Stimulated activated CD4-positive, alpha-beta T cell treated with anti-CD3 and anti-CD28 coated beads, Interleukin-15, amount 100 ng/mL, for 48 hours (primary cell): ENCODE results near the gene FADS1.

Experiments
- DNase-seq, 2 donors: peaks; one replicate each; pipeline ENCODE4 v3.0.0-alpha.2; 2020; ENCODE audit warnings: low read depth in 2 of 2

The FADS1 gene

DNA sequence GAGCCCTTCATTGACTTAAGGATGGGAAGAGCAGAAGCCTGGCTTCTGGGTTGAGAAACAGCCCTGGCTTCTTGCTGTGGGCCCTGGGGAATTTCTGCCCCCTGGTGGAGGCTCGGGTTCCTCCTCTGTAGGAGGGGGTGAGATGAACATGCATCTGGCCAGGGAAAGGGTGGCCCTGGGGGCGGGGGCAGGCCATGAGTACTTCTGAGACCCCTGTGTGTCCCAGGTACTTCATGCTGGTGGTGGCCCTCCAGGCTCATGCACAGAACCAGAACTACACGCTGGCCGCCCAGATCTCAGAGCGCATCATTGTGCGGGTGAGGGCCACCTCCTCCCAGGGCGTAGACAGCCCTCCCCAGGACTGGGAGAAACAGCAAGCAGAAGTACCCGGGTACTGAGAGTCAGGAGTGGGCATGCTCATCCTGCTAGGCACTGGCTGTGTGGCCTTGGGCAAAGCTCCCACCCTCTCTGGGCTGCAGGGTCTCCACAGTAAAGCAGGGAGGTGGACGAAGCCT, 40.2 kb downstream of the FADS1 start:
- DNase-seq = peak; percentile 37 to 67

GRCh38 chr11:61775606-61776554, 40.9 kb downstream of the FADS1 start:
- no peak for DNase-seq

DNA sequence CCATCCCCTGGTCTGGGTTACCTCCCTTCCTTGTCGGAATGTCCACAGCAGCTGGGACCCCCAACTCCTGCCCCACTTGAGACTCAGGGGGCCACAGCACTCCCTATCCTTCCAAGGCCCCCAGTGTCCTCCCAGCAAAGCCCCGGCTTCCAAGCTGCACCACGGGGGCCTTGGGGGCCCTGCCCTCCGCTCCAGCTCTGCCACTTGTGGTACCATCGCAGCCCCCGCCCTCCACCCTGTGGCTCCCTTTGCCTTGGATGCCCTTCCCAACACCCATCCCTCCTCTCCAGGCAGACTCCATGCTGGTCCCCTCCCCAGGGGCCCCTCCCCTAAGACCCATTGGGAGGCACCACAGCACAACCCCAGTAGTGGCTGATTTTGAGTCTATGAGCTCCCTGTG, 41.7 kb downstream of the FADS1 start:
- DNase-seq = no peak

DNA sequence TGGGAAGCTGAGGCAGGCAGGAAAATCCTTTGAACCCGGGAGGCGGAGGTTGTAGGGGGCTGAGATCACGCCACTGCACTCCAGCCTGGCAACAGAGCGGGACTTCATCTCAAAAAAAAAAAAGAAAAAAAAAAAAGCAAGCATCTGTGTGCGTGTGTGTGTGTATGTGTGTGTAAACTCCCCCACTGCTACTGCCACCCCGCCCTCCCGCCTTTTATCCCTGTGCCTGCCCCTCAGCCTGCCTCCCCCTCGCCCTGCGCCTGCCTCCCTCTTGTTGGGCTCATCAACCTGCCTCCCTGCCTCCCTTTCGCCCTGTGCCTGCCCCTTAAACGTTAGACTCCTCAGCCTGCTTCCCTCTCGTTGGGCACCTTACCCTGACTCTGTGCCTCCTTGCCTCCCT, 42.4 kb downstream of the FADS1 start:
- no peak for DNase-seq

DNA sequence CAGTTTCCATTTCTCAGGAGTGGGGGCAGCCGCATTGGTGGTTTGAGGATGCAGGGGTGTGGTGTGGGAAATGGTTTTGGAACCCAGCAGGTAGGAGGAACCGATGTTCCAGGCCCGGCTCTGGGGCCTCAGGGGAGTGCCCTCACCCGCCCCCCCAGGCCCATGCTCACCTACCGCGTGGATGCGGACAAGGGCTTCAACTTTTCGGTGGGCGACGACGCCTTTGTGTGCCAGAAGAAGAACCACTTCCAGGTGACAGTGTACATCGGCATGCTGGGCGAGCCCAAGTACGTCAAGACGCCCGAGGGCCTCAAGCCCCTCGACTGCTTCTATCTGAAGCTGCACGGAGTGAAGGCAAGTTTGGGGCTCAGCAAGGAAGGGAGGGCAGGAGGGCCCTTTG, 43.0 kb downstream of the FADS1 start:
- no peak for DNase-seq

DNA sequence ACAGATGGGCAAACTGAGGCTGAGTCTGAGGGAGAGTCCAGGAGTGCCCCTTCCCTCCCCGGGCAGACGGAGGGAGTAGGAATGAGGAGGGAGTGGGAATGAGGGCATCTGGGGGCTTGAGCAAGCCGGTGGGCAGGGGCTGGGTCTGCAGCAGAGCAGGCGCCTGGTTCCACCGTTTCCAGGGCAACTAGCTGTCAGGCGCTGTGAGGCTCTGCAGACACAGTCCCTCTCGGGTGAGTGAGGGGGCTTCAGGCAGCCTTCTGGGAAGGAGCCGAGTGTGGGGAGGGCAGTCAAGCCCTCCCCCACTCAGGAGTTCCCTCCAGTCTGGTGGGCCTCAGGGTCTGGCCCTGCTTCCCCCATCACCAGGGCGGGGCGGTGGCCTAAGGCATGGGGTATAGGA, 43.4 kb downstream of the FADS1 start:
- no peak for DNase-seq

DNA sequence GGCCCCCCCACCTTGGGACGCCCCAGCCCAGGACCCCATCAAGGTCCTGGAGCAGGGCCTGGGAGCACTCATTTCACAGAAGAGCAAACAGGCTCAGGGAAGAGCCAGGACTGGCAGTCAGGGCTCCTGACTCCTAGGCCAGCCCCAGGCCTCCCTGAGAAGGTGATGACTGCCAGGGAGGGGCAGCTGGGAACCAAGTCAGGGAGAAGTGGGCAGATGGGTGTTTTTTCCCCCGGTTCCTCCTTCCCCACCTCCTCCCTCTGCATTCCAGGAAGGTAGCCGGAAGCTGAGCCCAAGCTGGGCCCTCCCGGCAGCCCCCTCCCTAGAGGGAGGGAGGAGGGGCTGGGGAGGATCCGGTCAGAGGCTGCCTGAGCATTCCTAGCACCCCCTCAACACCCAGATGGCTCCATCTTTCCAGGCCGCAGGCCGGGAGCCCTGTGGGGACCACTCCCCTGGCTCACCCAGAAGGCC, 44.8 kb downstream of the FADS1 start:
- DNase-seq = no peak

- DNase-seq = no peak
Measured at GRCh38 chr11:61771195-61771894, 45.5 kb downstream of the FADS1 start.

GRCh38 chr11:61769946-61770683, 46.7 kb downstream of the FADS1 start:
- DNase-seq = no peak

DNA sequence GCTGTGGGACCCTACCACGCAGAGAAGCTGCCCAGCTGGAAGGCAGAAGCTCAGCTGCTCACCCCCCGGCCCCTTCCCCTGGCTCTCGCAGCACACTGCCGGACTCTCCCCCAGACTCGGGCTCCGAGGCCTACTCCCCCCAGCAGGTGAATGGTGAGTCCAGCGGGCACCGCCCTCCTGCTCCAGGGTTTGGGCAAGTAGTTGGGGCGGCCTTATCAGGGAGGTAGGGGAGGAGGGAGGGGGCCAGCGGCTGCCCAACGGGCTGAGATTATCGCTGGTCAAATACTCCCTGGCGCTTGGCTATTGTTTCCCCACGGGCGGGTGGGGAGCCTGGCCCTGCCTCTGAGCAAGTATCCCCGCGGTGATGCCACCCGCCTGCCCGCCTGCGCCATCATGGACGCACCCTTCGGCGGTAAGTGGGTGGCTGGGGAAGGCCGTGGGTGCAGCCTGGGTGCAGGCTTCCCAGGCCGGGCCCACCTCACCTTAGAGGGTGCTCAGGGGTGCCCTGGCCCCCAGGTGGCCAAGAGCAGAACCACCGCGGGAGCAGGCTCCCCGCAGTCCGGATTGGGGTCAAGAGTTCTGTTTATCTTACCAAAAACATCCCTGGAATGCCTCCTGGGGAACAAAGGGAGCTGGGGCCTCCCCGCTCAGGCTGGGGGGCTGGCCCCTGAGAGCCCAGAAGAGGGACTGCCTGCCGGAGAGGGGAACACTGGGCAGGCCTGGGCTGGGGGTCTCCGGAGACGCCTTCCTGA, 47.5 kb downstream of the FADS1 start:
- no peak for DNase-seq

DNA sequence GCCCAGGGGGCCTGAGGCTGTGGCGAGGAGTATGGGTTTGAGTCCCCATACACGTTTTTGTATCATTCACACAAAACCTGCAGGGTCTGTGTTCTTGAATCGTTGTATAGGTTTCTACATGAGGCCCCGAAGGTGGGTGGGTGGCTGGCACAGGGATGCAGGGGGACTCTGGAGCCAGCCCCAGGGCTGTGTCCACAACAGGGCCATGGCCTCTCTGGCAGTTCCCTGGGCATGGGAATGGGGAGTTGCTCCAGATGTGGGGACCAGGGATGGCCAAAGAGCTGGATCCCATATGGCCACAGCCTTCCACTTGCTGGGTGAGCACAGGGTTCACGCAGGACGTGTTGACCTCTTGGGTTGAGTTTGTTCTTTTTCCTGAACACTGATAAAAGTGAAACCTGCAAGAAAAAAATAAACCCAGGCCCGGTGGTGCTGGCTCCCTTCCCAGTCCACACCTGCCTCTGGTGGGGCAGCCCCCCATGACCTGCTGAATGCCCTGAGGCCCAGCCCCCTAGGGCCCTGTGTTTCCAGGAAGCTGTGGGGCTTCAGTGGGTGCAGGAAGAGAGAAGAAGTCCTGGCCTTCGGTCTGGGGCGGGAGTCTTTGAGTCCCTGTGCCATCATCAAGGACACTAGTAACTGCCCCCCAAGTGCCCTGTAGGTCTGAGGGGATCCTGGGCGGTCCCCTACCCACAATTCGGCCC, 48.3 kb downstream of the FADS1 start:
- no peak for DNase-seq

DNA sequence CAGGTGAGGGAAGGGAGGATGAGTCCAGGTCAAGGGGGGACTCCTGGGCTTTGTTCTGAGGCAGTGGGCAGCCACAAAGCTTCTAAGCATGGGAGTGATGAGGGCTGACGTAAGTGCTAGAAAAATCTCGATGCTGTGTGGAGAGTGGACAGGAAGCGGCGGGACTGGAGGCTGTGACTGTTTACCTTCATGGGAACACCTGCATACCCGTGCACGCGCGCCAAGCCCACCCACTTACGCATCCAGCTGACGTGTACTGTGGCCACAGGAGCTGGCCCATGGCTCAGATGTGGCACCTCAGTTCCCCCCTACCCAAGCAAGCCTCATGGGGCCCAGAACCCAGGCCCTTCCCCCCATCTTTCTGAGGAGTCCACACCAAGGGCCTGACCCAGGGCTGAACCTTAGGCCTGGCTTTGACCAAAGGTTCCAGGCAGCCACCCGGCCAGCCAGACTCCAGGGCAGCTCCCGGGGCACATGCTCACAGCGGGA, 50.4 kb downstream of the FADS1 start:
- no peak for DNase-seq

GRCh38 chr11:61765550-61766253, 51.1 kb downstream of the FADS1 start:
- DNase-seq = no peak

DNA sequence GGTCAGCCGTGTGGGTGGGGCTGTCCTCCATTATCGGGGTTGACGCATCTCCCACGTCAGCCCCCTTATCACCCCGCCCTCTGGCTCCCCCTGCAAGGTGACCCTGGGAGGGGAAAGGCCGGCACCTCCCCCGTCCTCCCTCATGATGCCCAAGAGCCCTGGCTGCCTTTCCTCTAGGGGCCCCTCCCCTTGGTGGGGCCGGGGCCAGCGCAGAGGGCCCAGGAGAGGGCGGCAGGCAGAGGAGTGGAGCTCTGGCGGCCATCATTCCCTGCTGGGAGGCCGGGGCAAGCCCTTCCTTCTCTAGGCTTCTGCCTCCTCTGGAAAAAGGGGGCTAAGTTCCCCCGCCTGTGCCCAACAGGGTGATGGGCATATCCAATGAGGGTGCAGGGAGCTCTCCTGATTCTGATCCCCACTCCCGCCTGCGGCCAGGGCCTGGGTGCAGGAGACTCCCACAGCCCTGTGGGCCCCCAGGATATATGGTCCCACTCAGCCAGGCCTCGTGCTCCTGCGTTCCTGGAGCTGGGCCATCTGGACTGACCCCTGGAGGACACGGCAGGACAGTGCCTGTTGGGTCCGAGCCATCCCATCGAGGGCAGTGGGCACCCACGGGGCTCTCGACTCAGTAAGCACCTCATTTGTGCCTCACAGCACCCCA, 52.1 kb downstream of the FADS1 start:
- no peak for DNase-seq

DNA sequence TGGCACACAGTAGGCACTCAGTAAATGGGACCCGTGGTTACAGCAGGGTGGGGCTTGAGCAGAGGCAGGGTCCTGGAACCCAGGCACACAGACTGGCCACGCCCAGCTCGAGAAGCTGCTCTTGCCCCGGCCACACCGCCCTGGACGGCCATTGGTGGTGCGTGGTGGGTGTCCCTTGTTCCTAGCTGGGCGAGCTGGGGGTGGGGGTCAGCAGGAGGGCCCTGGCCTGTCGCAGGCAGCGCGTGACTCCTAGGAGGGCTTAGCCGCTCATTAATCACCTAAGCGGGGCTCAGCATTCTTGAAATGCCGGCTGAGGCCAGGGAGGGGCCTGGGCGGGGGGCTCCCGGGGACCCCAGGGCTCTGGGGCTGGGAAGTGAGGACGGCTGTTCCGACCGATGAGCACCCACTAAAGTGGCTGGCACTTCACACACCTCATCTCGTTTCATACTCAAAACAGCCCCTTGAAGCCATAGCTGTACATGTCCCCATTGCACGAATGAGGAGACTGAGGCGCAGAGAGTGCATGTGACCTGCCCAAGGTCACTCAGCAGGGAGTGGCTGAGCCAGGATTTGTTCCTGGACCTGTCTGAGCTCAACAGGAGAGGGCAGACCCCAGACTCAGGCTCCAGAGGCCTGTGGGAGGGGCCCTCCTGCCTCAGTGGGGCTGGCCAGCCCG, 52.7 kb downstream of the FADS1 start:
- no peak for DNase-seq

GRCh38 chr11:61762798-61763197, 54.0 kb downstream of the FADS1 start:
- no peak for DNase-seq

GRCh38 chr11:61762223-61762615, 54.6 kb downstream of the FADS1 start:
- no peak for DNase-seq

DNA sequence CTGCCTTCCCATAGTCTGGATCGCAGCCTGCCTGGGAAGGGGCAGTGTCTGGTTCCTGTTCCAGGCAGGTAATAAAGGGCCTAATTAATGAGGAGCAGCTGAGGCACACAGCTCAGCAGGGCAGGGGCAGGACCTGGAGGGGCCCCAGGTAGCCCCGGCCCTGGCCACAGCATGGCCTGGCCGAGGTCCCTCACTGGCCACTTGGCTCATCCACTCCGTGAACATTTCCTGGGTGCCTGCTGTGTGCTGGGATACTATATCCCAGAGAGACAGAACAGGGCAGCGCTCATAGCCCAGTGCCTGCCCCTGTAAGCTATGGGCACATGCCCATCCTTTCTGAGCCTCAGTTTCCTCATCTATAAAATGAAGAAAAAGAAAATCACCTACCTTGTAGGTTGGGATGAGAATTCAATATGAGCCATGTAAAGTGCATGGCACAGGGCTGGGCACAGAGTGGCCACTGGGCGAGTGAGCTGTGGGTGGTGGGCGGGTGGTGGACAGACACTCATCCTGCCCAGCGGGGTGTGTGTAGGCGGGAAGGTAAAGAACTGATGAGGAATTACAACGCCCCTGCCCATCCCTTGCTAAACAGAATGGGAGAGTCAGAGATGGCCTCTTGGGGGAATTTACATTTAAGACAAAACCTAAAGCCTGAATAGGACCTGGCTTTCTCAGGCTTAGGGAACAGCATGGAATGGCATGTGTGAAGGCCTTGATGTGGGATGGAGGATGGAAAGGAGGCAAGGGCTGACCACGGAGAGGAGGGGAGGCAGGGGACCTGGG, 55.2 kb downstream of the FADS1 start:
- no peak for DNase-seq
